ENCODE data around the gene ZNF8.
"Not testable (repeated sequence)": the region's sequence is repeated elsewhere in the genome, so short reads cannot be mapped to it uniquely, and the experiment has no call there.

ZNF8 gene

GRCh38 chr19:58278541-58279041 lies at the start of gene ZNF8:
Gene ZNF8 (plus strand): TSS chr19:58278955. CDS start chr19:58279082, 127 bp downstream.
- peak; percentile 93 for DNase-seq (ENCODE audit: low read depth)

GRCh38 chr19:58229255-58229639 lies 49.5 kb upstream of the ZNF8 start:
- DNase-seq (ENCODE audit: low read depth): peak; percentile 13

GRCh38 chr19:58237324-58237723 lies 41.4 kb upstream of the ZNF8 start:
- DNase-seq (ENCODE audit: low read depth): no peak

DNA sequence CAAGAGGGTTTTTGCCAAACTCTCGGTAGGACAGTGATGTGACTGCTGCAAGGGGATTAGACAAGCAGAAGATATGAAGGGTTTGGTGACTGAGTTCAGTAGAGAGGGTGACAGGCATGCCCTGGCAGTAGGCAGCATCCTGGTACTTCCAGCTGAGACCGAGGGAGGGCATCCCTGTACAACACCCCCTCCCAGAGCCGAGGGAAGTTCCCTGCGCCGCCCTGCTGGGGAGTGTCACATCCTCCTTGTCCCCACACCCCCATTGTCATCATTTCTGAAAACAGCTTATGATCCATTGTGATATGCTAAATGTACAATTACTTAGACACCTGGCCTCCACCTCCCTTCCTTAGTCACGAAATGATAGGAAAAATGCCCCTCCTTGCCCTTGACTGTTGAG lies 35.4 kb upstream of the ZNF8 start:
- DNase-seq (ENCODE audit: low read depth): no peak

DNA sequence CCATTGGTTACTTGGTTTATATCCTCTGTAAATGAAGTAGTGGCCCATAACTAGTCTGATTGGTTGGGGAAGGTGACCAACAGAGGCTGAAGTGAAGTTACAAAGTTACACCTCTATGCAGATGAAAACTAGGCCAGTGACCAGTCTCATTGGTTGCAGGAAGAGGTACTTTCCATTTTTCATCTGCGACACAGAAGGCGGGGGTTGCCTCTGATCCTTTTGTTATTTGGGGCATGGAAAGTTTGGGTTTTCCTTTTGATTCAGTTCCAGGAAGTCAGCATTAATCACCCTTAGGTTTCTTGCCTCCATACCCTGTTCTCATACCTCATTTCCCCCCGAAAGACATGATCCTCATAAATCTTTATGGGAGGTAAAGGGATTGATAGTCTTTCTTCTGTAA lies 29.9 kb upstream of the ZNF8 start:
- no peak for DNase-seq (ENCODE audit: low read depth)

GRCh38 chr19:58252102-58252685 lies 26.6 kb upstream of the ZNF8 start:
- no peak for DNase-seq (ENCODE audit: low read depth)

DNA sequence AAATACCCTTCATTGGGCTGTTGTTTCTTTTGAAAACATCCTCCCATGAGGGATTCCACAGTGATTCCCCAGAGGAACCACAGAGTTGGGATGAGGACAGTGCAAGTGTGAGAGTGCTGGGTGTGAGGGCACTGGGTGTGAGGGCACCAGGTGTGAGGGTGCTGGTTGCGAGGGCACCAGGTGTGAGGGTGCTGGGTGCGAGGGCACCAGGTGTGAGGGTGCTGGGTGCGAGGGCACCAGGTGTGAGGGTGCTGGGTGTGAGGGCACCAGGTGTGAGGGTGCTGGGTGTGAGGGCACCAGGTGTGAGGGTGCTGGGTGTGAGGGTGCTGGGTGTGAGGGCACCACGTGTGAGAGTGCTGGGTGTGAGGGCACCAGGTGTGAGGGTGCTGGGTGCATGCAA lies 20.5 kb upstream of the ZNF8 start:
- DNase-seq (ENCODE audit: low read depth): not testable (repeated sequence)

GRCh38 chr19:58261600-58261967 lies 17.2 kb upstream of the ZNF8 start:
- no peak for DNase-seq (ENCODE audit: low read depth)

DNA sequence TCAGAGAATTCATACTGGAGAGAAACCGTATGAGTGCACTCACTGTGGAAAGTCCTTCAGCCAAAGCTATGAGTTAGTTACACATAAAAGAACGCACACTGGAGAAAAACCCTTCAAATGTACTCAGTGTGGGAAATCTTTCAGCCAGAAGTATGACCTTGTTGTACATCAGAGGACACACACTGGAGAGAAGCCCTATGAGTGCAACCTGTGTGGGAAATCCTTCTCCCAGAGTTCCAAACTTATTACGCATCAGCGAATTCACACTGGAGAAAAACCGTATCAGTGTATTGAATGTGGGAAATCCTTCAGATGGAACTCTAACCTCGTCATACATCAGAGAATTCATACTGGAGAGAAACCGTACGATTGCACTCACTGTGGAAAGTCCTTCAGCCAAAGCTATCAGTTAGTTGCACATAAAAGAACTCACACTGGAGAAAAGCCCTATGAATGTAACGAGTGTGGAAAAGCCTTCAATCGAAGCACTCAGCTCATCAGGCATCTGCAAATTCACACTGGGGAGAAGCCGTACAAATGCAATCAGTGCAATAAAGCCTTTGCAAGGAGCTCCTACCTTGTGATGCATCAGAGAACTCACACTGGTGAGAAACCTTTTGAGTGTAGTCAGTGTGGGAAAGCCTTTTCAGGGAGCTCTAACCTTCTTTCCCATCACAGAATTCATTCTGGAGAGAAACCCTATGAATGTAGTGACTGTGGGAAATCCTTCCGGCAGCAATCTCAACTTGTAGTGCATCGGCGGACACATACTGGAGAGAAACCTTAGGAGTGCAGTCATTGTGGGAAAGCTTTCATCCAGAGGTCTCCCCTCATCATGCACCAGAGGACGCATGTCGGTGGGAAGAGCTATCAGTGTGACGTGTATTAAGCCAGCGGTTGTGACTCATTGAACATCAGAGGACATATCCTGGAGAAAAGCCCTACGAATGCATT lies 16.5 kb upstream of the ZNF8 start:
- no peak for DNase-seq (ENCODE audit: low read depth)

DNA sequence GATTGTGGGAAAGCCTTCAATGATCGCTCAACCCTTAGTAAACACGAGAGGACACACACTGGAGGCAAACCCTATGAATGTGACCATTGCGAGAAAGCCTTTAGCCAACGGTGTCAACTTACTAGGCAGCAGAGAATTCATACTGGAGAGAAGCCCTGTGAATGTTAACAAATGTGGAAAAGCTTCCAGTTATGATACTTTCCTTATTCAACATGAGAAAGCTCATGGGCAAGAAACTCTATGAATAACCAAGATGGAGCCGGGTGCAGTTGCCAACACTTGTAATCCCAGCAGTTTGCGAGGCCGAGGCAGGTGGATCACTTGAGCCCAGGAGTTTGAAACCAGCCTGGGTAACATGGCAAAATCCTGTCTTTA lies 15.8 kb upstream of the ZNF8 start:
- no peak for DNase-seq (ENCODE audit: low read depth)

GRCh38 chr19:58265100-58265499 lies 13.7 kb upstream of the ZNF8 start:
- DNase-seq (ENCODE audit: low read depth): no peak

DNA sequence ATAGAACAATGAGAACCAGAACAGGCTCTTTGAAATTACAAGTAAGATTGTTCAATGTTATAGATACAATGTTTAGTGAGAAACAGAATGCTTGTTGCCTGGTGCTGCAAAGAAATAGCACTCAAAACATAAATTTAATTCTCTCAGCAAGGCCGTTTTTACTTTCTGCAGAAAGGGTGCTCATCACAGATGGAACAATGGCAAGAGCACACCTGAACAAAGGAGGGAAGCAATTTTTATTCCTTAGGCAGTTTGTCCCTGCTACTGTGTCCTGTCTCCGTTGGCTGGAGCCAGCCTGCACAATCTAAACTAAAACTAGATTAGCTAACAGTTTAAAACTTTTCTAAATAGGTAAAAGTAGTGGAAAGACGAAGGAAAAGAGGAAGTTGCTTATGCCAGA lies 10.4 kb upstream of the ZNF8 start:
- no peak for DNase-seq (ENCODE audit: low read depth)

DNA sequence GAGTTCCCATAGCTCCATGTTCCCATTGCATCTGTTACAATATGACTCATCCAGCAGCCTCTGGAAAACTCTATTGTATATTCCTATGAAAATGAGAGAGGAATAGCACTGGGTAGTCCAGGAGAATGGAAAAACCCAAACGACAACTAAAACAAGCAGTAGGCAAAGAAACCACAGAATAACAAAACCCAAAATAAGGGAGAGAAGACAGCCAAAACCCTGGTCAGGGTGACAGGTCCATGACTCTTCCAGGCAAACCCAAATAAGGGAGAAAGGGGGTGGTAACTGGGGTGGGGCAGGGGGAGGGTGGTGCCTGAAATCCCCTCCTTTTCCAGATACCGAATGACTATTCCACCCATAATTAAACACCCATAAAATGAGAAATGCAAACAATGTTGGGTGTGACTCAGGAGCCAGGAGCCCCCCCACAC lies 4.0 kb upstream of the ZNF8 start:
- peak; percentile 21 for DNase-seq (ENCODE audit: low read depth)

GRCh38 chr19:58275564-58275963 lies 3.2 kb upstream of the ZNF8 start:
- no peak for DNase-seq (ENCODE audit: low read depth)

DNA sequence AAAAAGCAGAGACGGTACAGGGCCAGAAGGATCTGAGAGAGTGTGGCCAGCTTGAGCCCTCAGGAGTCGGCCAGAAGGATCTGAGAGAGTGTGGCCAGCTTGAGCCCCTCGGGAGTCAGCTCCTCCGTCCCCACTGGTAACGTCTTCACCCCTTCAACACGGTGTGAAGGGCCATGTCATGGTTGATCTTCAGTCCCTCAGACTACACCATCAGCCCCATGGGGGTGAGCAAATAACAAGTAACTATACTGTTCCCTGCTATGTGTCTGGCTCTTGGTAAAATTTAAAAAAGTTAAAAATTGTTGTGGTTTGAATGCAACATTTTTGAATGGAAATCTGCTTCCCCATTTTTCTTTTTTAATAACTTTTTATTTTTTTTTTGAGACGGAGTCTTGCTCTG lies 1.6 kb upstream of the ZNF8 start:
- no peak for DNase-seq (ENCODE audit: low read depth)

DNA sequence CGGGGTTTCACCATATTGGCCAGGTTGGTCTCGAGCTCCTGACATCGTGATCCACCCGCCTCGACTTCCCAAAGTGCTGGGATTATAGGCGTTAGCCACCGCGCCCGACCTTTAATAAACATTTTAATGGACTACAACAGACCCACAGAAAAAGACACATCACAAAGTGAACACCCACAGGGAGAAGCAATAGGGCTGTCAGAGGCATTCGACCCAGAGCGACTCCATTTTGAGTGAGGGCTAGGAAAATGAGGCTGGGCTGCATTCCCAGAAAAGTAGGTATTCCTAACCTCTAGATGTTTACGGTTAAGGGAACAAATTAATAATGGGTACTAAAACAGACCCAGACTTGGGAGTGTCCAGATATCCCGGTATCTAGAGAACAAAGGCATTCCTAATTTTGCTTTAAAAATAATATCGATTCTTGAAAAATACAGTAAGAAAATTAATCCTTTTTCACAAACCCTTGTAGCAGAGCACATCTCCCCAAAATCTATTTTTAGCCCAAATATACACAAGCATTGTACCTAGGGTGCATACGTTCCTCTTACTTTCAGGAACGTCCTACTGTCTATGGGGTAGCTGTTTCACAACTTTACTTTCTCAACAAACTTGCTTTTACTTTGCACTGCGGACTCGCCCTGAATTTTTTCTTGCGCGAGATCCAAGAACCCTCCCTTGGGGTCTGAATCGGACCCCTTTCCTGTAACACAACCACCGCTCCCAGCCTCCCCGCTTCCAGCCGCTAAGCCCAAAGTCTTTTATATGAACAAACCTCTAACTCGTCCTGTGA lies 811 bp upstream of the ZNF8 start:
- DNase-seq (ENCODE audit: low read depth): no peak

DNA sequence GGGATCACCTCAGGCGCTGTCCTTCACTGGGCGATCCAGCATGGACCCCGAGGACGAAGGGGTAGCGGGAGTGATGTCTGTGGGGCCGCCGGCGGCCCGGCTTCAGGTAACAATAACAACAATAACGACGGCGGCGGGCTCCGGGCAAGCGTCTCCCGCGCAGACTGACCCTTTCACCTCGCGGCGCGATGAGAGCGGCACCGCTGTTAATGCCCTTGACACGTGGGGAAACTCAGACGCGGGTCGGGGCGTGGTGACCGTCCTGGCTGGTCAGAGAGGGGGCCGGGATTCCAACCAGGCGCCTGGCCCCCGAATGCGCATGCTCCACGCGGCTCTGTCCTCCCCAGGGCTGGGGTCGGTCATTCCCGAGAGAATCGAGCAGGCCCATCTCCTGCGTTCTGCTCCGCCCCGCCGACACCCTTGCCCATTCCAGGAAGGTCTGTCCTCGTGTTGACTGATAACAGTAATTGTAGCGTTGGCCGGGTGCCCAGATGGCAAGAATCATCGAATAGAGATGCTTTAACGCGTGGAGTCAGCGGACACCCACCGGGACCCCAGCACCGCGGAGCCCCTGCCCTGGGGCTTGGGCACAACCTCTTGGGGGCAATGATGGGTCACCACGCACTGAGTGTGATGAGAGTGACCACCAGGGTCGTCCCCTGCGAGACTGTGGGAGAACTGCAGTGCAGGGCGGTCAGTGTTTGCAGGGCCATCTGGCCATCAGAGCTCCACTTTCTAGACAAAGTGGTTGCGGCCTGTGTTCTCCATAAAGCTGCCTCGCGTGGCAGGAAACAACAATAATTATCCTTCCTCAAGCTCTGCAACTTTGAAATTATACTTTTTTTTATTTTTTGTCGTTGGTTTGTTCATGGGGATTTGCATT lies 528 bp downstream of the ZNF8 start:
- peak; percentile 28 for DNase-seq (ENCODE audit: low read depth)

GRCh38 chr19:58279925-58280316 lies 1.2 kb downstream of the ZNF8 start:
- no peak for DNase-seq (ENCODE audit: low read depth)

GRCh38 chr19:58284199-58284598 lies 5.4 kb downstream of the ZNF8 start:
- no peak for DNase-seq (ENCODE audit: low read depth)

DNA sequence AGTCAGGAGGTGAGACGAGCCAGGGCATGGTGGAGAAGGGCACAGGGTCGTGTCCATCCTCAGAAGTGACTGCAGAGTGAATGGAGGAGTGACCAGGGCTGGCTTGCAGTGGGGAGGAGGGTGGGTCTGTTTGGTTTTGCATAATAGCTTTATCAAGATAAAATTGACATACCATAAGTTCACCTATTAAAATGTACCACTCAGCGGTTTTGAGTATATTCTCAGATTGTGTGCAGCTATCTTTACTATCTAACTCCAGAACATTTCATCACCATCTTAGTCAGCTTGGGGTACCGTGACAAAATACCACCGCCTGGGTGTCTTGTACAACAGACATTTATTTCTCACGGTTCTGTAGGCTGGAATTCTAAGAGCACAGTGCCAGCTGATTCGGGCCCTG lies 13.2 kb downstream of the ZNF8 start:
- no peak for DNase-seq (ENCODE audit: low read depth)

DNA sequence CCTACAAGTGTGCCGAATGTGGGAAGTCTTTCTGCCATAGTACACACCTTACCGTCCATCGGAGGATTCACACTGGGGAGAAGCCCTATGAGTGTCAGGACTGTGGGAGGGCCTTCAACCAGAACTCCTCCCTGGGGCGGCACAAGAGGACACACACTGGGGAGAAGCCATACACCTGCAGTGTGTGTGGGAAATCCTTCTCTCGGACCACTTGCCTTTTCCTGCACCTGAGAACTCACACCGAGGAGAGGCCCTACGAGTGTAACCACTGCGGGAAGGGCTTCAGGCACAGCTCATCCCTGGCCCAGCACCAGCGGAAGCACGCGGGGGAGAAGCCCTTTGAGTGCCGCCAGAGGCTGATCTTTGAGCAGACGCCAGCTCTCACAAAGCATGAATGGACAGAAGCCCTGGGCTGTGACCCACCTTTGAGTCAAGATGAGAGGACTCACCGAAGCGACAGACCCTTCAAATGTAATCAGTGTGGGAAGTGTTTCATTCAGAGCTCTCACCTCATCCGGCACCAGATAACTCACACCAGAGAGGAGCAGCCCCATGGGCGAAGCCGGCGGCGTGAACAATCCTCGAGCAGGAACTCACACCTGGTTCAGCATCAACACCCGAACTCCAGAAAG lies 16.1 kb downstream of the ZNF8 start:
- DNase-seq (ENCODE audit: low read depth): no peak
